GM23338 (cell line): ENCODE results near the gene SFT2D2. TPM values are rescaled to one million over a fixed set of nuclear protein-coding genes. Genes with fewer than 3 reads are reported as not detected.

Source experiments
- ATAC-seq: fragments of 200-7000 bp; cut with Tn5 transposase; 3 replicates; pipeline ENCODE4 v1.9.1; 2020
- DNase-seq: peaks from one replicate; pipeline ENCODE4 v3.0.0-alpha.2; 2015; ENCODE audit warnings: low spot score
- H2AFZ ChIP-seq: fragments of 200-600 bp; sonication (generic); 2 replicates; pipeline ENCODE4 v1.8.0; 2016; ENCODE audit warnings: antibody characterized with exemption, mild to moderate bottlenecking, moderate library complexity
- H3F3A ChIP-seq: fragments of 200-600 bp; sonication (generic); replicated peaks from 2 replicates; pipeline ENCODE4 v1.8.0; 2017; ENCODE audit warnings: antibody characterized with exemption, mixed run types, low read depth
- H3K27ac ChIP-seq: fragments of 200-600 bp; sonication (generic); 2 replicates; pipeline ENCODE4 v1.6.1; 2016; ENCODE audit warnings: low read depth
- H3K27me3 ChIP-seq: fragments of 200-600 bp; sonication (generic); 2 replicates; pipeline ENCODE4 v1.8.0; 2016; ENCODE audit warnings: mild to moderate bottlenecking, mixed run types, moderate library complexity; ENCODE audit not compliant: insufficient read depth
- H3K36me3 ChIP-seq: fragments of 200-600 bp; sonication (generic); 2 replicates; pipeline ENCODE4 v1.8.0; 2016; ENCODE audit warnings: mild to moderate bottlenecking; ENCODE audit not compliant: insufficient read depth
- H3K4me1 ChIP-seq: fragments of 200-600 bp; sonication (generic); 2 replicates; pipeline ENCODE4 v1.8.0; 2016; ENCODE audit warnings: mild to moderate bottlenecking, moderate library complexity; ENCODE audit not compliant: insufficient read depth
- H3K4me2 ChIP-seq: fragments of 200-600 bp; sonication (generic); 2 replicates; pipeline ENCODE4 v1.7.1; 2017; ENCODE audit warnings: mixed run types
- H3K4me3 ChIP-seq: fragments of 200-600 bp; sonication (generic); 2 replicates; pipeline ENCODE4 v1.6.1; 2016; ENCODE audit warnings: mixed run types
- H3K79me2 ChIP-seq: fragments of 200-600 bp; sonication (generic); replicated peaks from 2 replicates; pipeline ENCODE4 v1.8.0; 2017; ENCODE audit warnings: mild to moderate bottlenecking; ENCODE audit not compliant: insufficient read depth
- H3K9me2 ChIP-seq: fragments of 200-600 bp; sonication (generic); 2 replicates; pipeline ENCODE4 v1.8.0; 2017; ENCODE audit not compliant: insufficient read depth
- H4K20me1 ChIP-seq: fragments of 200-600 bp; sonication (generic); replicated peaks from 2 replicates; pipeline ENCODE4 v1.8.0; 2017; ENCODE audit warnings: mild to moderate bottlenecking; ENCODE audit not compliant: insufficient read depth
- H3K27ac Mint-ChIP-seq: 2 replicates; pipeline ENCODE4 v1.8.0; 2020; ENCODE audit warnings: inconsistent platforms, mild to moderate bottlenecking, moderate library complexity, mixed read lengths
- H3K27me3 Mint-ChIP-seq: 3 replicates; pipeline ENCODE4 v1.8.0; 2022; ENCODE audit warnings: low read depth, mild to moderate bottlenecking, moderate library complexity, mixed read lengths, inconsistent platforms; ENCODE audit not compliant: insufficient read depth, poor library complexity
- H3K36me3 Mint-ChIP-seq: 3 replicates; pipeline ENCODE4 v1.8.0; 2021; ENCODE audit warnings: low read depth, mild to moderate bottlenecking, inconsistent platforms, moderate library complexity, mixed read lengths
- H3K4me1 Mint-ChIP-seq: 3 replicates; pipeline ENCODE4 v1.8.0; 2020; ENCODE audit warnings: mild to moderate bottlenecking, inconsistent platforms, mixed read lengths
- H3K4me3 Mint-ChIP-seq: 3 replicates; pipeline ENCODE4 v1.8.0; 2021; ENCODE audit warnings: moderate library complexity, mild to moderate bottlenecking, inconsistent platforms, mixed read lengths
- H3K9me3 Mint-ChIP-seq: 3 replicates; pipeline ENCODE4 v1.8.0; 2020; ENCODE audit warnings: moderate library complexity, mild to moderate bottlenecking, inconsistent platforms, mixed read lengths
- CREB1 ChIP-seq: fragments of 250-450 bp; sonication (Bioruptor Pico); IDR thresholded peaks from 2 replicates; pipeline ENCODE4 v1.5.0; 2020; ENCODE audit warnings: low read depth, mild to moderate bottlenecking, moderate library complexity
- CTCF ChIP-seq, 2 experiments: fragments of 200-600 bp in 1 of 2; sonication (generic) in 1 of 2; conservative IDR thresholded peaks; 2 replicates each; pipeline versions ENCODE4 v1.5.1 to v1.6.1; 2016 to 2017; ENCODE audit warnings: antibody characterized with exemption in 2 of 2, low read depth in 2 of 2, mild to moderate bottlenecking in 2 of 2, moderate library complexity in 1 of 2
- ETS1 ChIP-seq: IDR thresholded peaks from 2 replicates; pipeline ENCODE4 v1.6.1; 2016; ENCODE audit warnings: antibody characterized with exemption
- EZH2 ChIP-seq: fragments of 200-600 bp; sonication (generic); IDR thresholded peaks from one replicate; pipeline ENCODE4 v1.8.0; 2017; ENCODE audit warnings: antibody characterized with exemption, mild to moderate bottlenecking, low read depth; ENCODE audit not compliant: unreplicated experiment
- EZH2phosphoT487 ChIP-seq: fragments of 200-600 bp; sonication (generic); IDR thresholded peaks from one replicate; pipeline ENCODE4 v1.8.1; 2018; ENCODE audit warnings: antibody characterized with exemption; ENCODE audit not compliant: unreplicated experiment
- JUNB ChIP-seq: IDR thresholded peaks from one replicate; pipeline ENCODE4 v1.6.1; 2016; ENCODE audit warnings: antibody characterized with exemption; ENCODE audit not compliant: unreplicated experiment
- NANOG ChIP-seq: IDR thresholded peaks from 2 replicates; pipeline ENCODE4 v1.6.1; 2016; ENCODE audit warnings: antibody characterized with exemption, borderline replicate concordance
- POLR2AphosphoS5 ChIP-seq: IDR thresholded peaks from 2 replicates; pipeline ENCODE4 v1.6.1; 2016; ENCODE audit warnings: antibody characterized with exemption, low read depth
- STAT1 ChIP-seq: IDR thresholded peaks from one replicate; pipeline ENCODE4 v1.6.1; 2016; ENCODE audit warnings: antibody characterized with exemption; ENCODE audit not compliant: unreplicated experiment
- ZNF114 ChIP-seq: fragments of 250-450 bp; sonication (Bioruptor Pico); IDR thresholded peaks from 2 replicates; pipeline ENCODE4 v1.5.0; 2020; ENCODE audit warnings: mild to moderate bottlenecking, moderate library complexity
- ZNF331 ChIP-seq: fragments of 250-450 bp; sonication (Bioruptor Pico); IDR thresholded peaks from 2 replicates; pipeline ENCODE4 v1.5.0; 2020; ENCODE audit warnings: low read depth, mild to moderate bottlenecking, moderate library complexity
- ZNF462 ChIP-seq: fragments of 250-450 bp; sonication (Bioruptor Pico); IDR thresholded peaks from 2 replicates; pipeline ENCODE4 v1.5.0; 2020; ENCODE audit warnings: mild to moderate bottlenecking, moderate library complexity
- polyA plus RNA-seq: library from polyadenylated mRNA; unstranded; fragments of >200 nt; fragmentation: Nextera tagmentation; extraction: Ambion mirVana; gene quantifications from 2 replicates; pipeline ENCODE4 v1.2.1, GENCODE V29; 2016
- total RNA-seq: library from RNA; depleted of rRNA; stranded (reverse); fragments of >200 nt; shearing (Covaris generic); gene quantifications from 2 replicates; pipeline ENCODE4 v1.2.3, GENCODE V29; 2014
- TF ChIP-seq, protein P1 (sequence below): IDR thresholded peaks from one replicate; pipeline ENCODE4 v1.6.1; 2018; ENCODE audit warnings: antibody characterized with exemption; ENCODE audit not compliant: unreplicated experiment

The SFT2D2 gene
- total and polyA plus RNA-seq, 2 experiments from 2014 or later = 7.6 to 27.2 TPM

DNA sequence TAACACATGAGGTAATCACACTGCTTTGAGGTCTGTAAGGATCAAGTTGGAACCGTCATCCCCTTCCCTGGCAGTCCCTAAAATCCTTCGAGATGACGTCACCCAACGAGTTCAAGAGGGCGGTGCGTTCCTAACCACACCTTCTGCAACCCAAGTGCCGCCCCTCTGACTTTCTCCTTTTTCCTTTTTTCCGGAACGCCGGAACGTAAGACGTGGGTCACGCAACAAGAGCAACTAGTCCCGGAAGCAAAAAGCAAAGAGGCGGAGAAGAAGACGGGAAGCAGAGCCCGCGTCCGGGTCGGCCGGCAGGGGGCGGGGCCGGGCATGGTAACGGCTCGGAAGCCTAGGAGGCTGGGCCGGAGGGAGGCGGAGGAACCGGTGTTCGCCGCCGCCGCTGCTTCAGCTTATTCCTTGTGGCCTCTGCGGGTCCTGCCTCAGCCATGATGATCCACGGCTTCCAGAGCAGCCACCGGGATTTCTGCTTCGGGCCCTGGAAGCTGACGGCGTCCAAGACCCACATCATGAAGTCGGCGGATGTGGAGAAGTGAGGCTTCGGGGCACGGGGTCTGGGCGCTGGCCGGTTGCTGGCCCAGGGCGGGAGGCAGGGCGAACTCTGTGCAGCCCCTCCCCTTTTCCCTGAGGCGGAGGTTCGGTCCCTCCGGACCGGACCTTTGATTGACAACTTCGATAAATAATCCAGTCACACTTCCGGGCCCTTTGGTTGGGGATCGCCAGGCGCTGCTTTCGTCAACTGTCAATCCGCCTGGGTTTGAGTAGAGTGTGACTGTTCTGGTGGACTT is 47.0 kb upstream of the SFT2D2 start, which contains the start of gene TIPRL:
Gene TIPRL (plus strand): TSS at position 325 of the 800 bp plus-strand sequence. CDS start 116 bp downstream, at position 441.
- DNase-seq = peak; percentile 99
- peak within 1 kb of the TSS; percentile 96 for H3K4me3 ChIP-seq
- H3K36me3 ChIP-seq = no peaks in the 10 kb centered on the region
- H3K4me1 ChIP-seq = peaks cover 10% of the 10 kb centered on the region; the same call in 1 of the 2 replicates
- H3F3A ChIP-seq = no peaks in the 10 kb centered on the region; the same call in 1 of the 2 replicates
- no peaks in the 10 kb centered on the region for H3K27me3 ChIP-seq
- no peaks in the 10 kb centered on the region for H4K20me1 ChIP-seq
- Mint-ChIP-seq H3K27ac (no peak within 1 kb of the TSS), H3K9me3 (no peaks in the 10 kb centered on the region), H3K4me3 (no peak within 1 kb of the TSS), H3K27me3 (peaks cover 2% of the 10 kb centered on the region), H3K4me1 (no peaks in the 10 kb centered on the region; the same call in 2 of the 3 replicates), H3K36me3 (no peaks in the 10 kb centered on the region)
- peak within 1 kb of the TSS; percentile 89 for H3K27ac ChIP-seq
- TF ChIP-seq JUNB (no peak), EZH2phosphoT487 (no peak), NANOG (no peak), STAT1 (no peak), ZNF114 (no peak), ZNF331 (CRISPR knock-in tag) (no peak), POLR2AphosphoS5 (peak; percentile 70), CREB1 (peak; percentile 97), ETS1 (peak; percentile 67), EZH2 (no peak), CTCF (conservative IDR thresholded peaks at IDR 0.05; ENCODE audit: low read depth in 2 of 2) (peak; percentile 42 to 64), ZNF462 (CRISPR knock-in tag) (no peak)
- TF ChIP-seq, protein P1, sequence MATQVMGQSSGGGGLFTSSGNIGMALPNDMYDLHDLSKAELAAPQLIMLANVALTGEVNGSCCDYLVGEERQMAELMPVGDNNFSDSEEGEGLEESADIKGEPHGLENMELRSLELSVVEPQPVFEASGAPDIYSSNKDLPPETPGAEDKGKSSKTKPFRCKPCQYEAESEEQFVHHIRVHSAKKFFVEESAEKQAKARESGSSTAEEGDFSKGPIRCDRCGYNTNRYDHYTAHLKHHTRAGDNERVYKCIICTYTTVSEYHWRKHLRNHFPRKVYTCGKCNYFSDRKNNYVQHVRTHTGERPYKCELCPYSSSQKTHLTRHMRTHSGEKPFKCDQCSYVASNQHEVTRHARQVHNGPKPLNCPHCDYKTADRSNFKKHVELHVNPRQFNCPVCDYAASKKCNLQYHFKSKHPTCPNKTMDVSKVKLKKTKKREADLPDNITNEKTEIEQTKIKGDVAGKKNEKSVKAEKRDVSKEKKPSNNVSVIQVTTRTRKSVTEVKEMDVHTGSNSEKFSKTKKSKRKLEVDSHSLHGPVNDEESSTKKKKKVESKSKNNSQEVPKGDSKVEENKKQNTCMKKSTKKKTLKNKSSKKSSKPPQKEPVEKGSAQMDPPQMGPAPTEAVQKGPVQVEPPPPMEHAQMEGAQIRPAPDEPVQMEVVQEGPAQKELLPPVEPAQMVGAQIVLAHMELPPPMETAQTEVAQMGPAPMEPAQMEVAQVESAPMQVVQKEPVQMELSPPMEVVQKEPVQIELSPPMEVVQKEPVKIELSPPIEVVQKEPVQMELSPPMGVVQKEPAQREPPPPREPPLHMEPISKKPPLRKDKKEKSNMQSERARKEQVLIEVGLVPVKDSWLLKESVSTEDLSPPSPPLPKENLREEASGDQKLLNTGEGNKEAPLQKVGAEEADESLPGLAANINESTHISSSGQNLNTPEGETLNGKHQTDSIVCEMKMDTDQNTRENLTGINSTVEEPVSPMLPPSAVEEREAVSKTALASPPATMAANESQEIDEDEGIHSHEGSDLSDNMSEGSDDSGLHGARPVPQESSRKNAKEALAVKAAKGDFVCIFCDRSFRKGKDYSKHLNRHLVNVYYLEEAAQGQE = no peak
- H3K79me2 ChIP-seq = peaks cover 37% of the 10 kb centered on the region
- 0 out of 2 replicates have a peak, but pooled peaks cover 3% of the 10 kb centered on the region for H3K9me2 ChIP-seq
- H2AFZ ChIP-seq = peak within 1 kb of the TSS; percentile 95
- ATAC-seq = peak; percentile 94
- peak within 1 kb of the TSS; percentile 95 for H3K4me2 ChIP-seq
